H1 (cell line): ENCODE results near the gene TNFRSF13B.

Experiments
- CTCF ChIP-seq, 3 experiments: IDR thresholded peaks; 1 replicate in 2 of 3; 2 replicates in 1 of 3; pipeline versions ENCODE4 v1.5.1 to v1.6.1; 2011; ENCODE audit warnings: low read length in 3 of 3, mild to moderate bottlenecking in 3 of 3, inconsistent platforms in 2 of 3, low read depth in 1 of 3, moderate library complexity in 1 of 3; ENCODE audit not compliant: insufficient read depth in 1 of 3; ENCODE audit errors: control extremely low read depth in 1 of 3
- EZH2 ChIP-seq: fragments of 200-600 bp; sonication (generic); IDR thresholded peaks from 2 replicates; pipeline ENCODE4 v1.7.1; 2012; ENCODE audit warnings: low read depth, mild to moderate bottlenecking, moderate library complexity, low read length, inconsistent platforms; ENCODE audit not compliant: severe bottlenecking
- GABPA ChIP-seq: IDR thresholded peaks from 2 replicates; pipeline ENCODE4 v1.6.1; 2011; ENCODE audit warnings: mild to moderate bottlenecking, low read length, moderate library complexity, borderline replicate concordance; ENCODE audit not compliant: insufficient read depth
- RXRA ChIP-seq: IDR thresholded peaks from 2 replicates; pipeline ENCODE4 v1.6.1; 2011; ENCODE audit warnings: low read depth, mild to moderate bottlenecking, low read length, moderate library complexity; ENCODE audit not compliant: insufficient read depth
- SIN3A ChIP-seq, 2 experiments: IDR thresholded peaks in 1 of 2; conservative IDR thresholded peaks in 1 of 2; 2 replicates each; pipeline ENCODE4 v1.6.1; 2011 to 2012; ENCODE audit warnings: low read length in 2 of 2, improper control_type of control experiment in 1 of 2, low read depth in 1 of 2, mild to moderate bottlenecking in 1 of 2
- SRF ChIP-seq: IDR thresholded peaks from 2 replicates; pipeline ENCODE4 v1.6.1; 2011; ENCODE audit warnings: mild to moderate bottlenecking, low read depth, low read length, moderate library complexity

- TF ChIP-seq CTCF (IDR thresholded peaks at IDR 0.05; ENCODE audit: control extremely low read depth in 1 of 3, insufficient read depth in 1 of 3, low read depth in 1 of 3, low read length in 3 of 3) (no peak), GABPA (no peak), SIN3A (conservative IDR thresholded peaks at IDR 0.05 in 1 of 2, IDR thresholded peaks at IDR 0.05 in 1 of 2; ENCODE audit: low read depth in 1 of 2, low read length in 2 of 2) (no peak), EZH2 (no peak), RXRA (no peak), SRF (no peak)
Measured at GRCh38 chr17:16900288-16900882, 71.5 kb downstream of the TNFRSF13B start.
